Smooth muscle cell (in vitro differentiated cells): ENCODE measurements around the gene GGTLC2. TPM values are rescaled to one million over a fixed set of nuclear protein-coding genes. Genes with fewer than 3 reads are reported as not detected.

Experiments used
- DNase-seq: peaks from one replicate; lab custom pipeline; 2025; ENCODE audit not compliant: unreplicated experiment; lab: John Stamatoyannopoulos, UW
- H2AFZ ChIP-seq: fragments of 200-600 bp; sonication (generic); 2 replicates; pipeline ENCODE4 v1.6.0; 2016; ENCODE audit warnings: antibody characterized with exemption, low read depth, mild to moderate bottlenecking
- H3F3A ChIP-seq: fragments of 200-600 bp; sonication (generic); 2 replicates; pipeline ENCODE4 v1.6.0; 2017; ENCODE audit warnings: antibody characterized with exemption, low read depth
- H3K27ac ChIP-seq: fragments of 200-600 bp; sonication (generic); 2 replicates; pipeline ENCODE4 v1.5.1; 2016; ENCODE audit warnings: low read depth, mild to moderate bottlenecking
- H3K27me3 ChIP-seq: fragments of 200-600 bp; sonication (generic); 2 replicates; pipeline ENCODE4 v1.6.1; 2016; ENCODE audit warnings: low read depth, mild to moderate bottlenecking
- H3K36me3 ChIP-seq: fragments of 200-600 bp; sonication (generic); 2 replicates; pipeline ENCODE4 v1.5.1; 2016; ENCODE audit warnings: low read depth
- H3K4me1 ChIP-seq: fragments of 200-600 bp; sonication (generic); 2 replicates; pipeline ENCODE4 v1.5.1; 2016; ENCODE audit warnings: low read depth
- H3K4me2 ChIP-seq: fragments of 200-600 bp; sonication (generic); 2 replicates; pipeline ENCODE4 v1.6.0; 2016; ENCODE audit warnings: mild to moderate bottlenecking
- H3K4me3 ChIP-seq: fragments of 200-600 bp; sonication (generic); 2 replicates; pipeline ENCODE4 v1.5.1; 2016; ENCODE audit warnings: mild to moderate bottlenecking
- H3K79me2 ChIP-seq: fragments of 200-600 bp; sonication (generic); 2 replicates; pipeline ENCODE4 v1.6.0; 2016; ENCODE audit warnings: low read depth, mild to moderate bottlenecking
- H3K9ac ChIP-seq: fragments of 200-600 bp; sonication (generic); 2 replicates; pipeline ENCODE4 v1.6.0; 2016; ENCODE audit warnings: low read depth
- H3K9me3 ChIP-seq: fragments of 200-600 bp; sonication (generic); replicated peaks from 2 replicates; pipeline ENCODE4 v1.5.1; 2016; ENCODE audit warnings: low read depth
- H4K20me1 ChIP-seq: fragments of 200-600 bp; sonication (generic); 2 replicates; pipeline ENCODE4 v1.6.0; 2016; ENCODE audit warnings: low read depth
- CTCF ChIP-seq: fragments of 200-600 bp; sonication (generic); IDR thresholded peaks from 2 replicates; pipeline ENCODE4 v1.5.1; 2017; ENCODE audit warnings: borderline replicate concordance, mild to moderate bottlenecking, antibody characterized with exemption; ENCODE audit not compliant: insufficient read depth, poor library complexity, severe bottlenecking
- whole genome bisulfite sequencing: methylation state at CpG from one replicate; pipeline ENCODE4 v1.1.7; 2016; ENCODE audit warnings: low lambda C conversion rate; 5-methylcytosine and 5-hydroxymethylcytosine counted together
- polyA plus RNA-seq: library from polyadenylated mRNA; unstranded; fragments of >200 nt; fragmentation: Nextera tagmentation; extraction: Ambion mirVana; gene quantifications from 2 replicates; pipeline ENCODE4 v1.2.1, GENCODE V29; 2016
- total RNA-seq: library from RNA; depleted of rRNA; stranded (reverse); fragments of >200 nt; gene quantifications from 2 replicates; pipeline ENCODE4 v1.2.3, GENCODE V29; 2014

GGTLC2 gene
- total and polyA plus RNA-seq, 2 experiments from 2014 or later, result not detected

- Histone ChIP-seq H3K4me1 (no peaks in the 10 kb centered on the region), H4K20me1 (no peaks in the 10 kb centered on the region), H3K27me3 (peaks cover 33% of the 10 kb centered on the region), H3K27ac (no peak overlapping the region), H3F3A (no peaks in the 10 kb centered on the region), H3K4me3 (no peak overlapping the region), H3K36me3 (no peaks in the 10 kb centered on the region), H3K9me3 (no peaks in the 10 kb centered on the region), H3K79me2 (no peaks in the 10 kb centered on the region), H3K4me2 (no peak overlapping the region), H3K9ac (no peak overlapping the region), H2AFZ (no peak overlapping the region)
- DNase-seq, result no peak
- 84% methylated on average over 4 of the region's 4 CpGs for WGBS
- no peak for TF ChIP-seq CTCF
Measured at GRCh38 chr22:22680396-22680795, 36.0 kb downstream of the GGTLC2 start.

GRCh38 chr22:22681221-22681739, 36.9 kb downstream of the GGTLC2 start:
- H3K4me2 ChIP-seq, result no peak overlapping the region

GRCh38 chr22:22682196-22682595, 37.8 kb downstream of the GGTLC2 start:
- no peak for DNase-seq
- H2AFZ ChIP-seq, result no peak overlapping the region
- H3K9me3 ChIP-seq, result no peaks in the 10 kb centered on the region
- H3K79me2 ChIP-seq, result no peaks in the 10 kb centered on the region
- H3K4me3 ChIP-seq, result no peak overlapping the region
- 92% methylated on average over 1 of the region's 1 CpG for WGBS
- H3F3A ChIP-seq, result no peaks in the 10 kb centered on the region
- no peaks in the 10 kb centered on the region for H4K20me1 ChIP-seq
- no peak overlapping the region for H3K9ac ChIP-seq
- no peaks in the 10 kb centered on the region for H3K36me3 ChIP-seq
- TF ChIP-seq CTCF, result no peak
- peaks cover 19% of the 10 kb centered on the region for H3K27me3 ChIP-seq
- no peaks in the 10 kb centered on the region for H3K4me1 ChIP-seq
- H3K27ac ChIP-seq, result no peak overlapping the region
- H3K4me2 ChIP-seq, result no peak overlapping the region

More at GRCh38 chr22:22681221-22681739, 36.9 kb downstream of the GGTLC2 start:
- no peaks in the 10 kb centered on the region for H3K79me2 ChIP-seq
- no peak overlapping the region for H3K9ac ChIP-seq
- no peaks in the 10 kb centered on the region for H3K9me3 ChIP-seq
- H3K4me1 ChIP-seq, result no peaks in the 10 kb centered on the region
- H3K27me3 ChIP-seq, result peaks cover 28% of the 10 kb centered on the region
- DNase-seq, result no peak
- 31% methylated on average over 3 of the region's 3 CpGs for WGBS
- no peak overlapping the region for H3K4me3 ChIP-seq
- TF ChIP-seq CTCF, result no peak
- H4K20me1 ChIP-seq, result no peaks in the 10 kb centered on the region
- H3F3A ChIP-seq, result no peaks in the 10 kb centered on the region
- no peak overlapping the region for H3K27ac ChIP-seq
- no peaks in the 10 kb centered on the region for H3K36me3 ChIP-seq
- no peak overlapping the region for H2AFZ ChIP-seq
